K562 (cell line): Measurements from ENCODE around the gene DPP3. TPM values are rescaled to one million over a fixed set of nuclear protein-coding genes. Genes with fewer than 3 reads are reported as not detected.

ENCODE experiments used
- ATAC-seq: fragments of 200-7000 bp; cut with Tn5 transposase; 3 replicates; pipeline ENCODE4 v1.9.1; 2020; ENCODE audit warnings: moderate library complexity
- BruUV-seq: library from RNA; stranded (reverse); fragments of 400-500 nt; replicated peaks from 2 replicates; lab custom pipeline; 2021; lab: Mats Ljungman, UMichigan
- CTCF ChIA-PET: fragments of 300-600 bp; formaldehyde crosslinking; extraction: SDS; loops from one replicate; lab custom pipeline; 2021; ENCODE audit warnings: low intra/inter-chr PET ratio; lab: Yijun Ruan, JAX
- POLR2A ChIA-PET: fragments of 300-600, 350-650 bp; sonication (Branson Sonifier 250); formaldehyde crosslinking; extraction: SDS; loops from one replicate; lab custom pipeline; 2021; ENCODE audit warnings: antibody characterized with exemption, inconsistent platforms; lab: Yijun Ruan, JAX
- DNase-seq, 4 experiments: peaks; one replicate each; pipeline versions ENCODE4 v3.0.0 to v3.0.0-alpha.2; 2011 to 2018; ENCODE audit warnings: low spot score in 3 of 4, mixed read lengths in 3 of 4; ENCODE audit errors: extremely low read depth in 1 of 4
- FAIRE-seq: peaks from 2 replicates; lab custom pipeline; 2011; peaks lifted over from hg19 to GRCh38; lab: Jason Lieb, UNC
- H2AFZ ChIP-seq: 2 replicates; pipeline ENCODE4 v1.6.0; 2011; ENCODE audit warnings: low read depth, low read length, control low read depth, inconsistent platforms
- H3K27ac ChIP-seq: fragments of 200-600 bp; 3 replicates; pipeline ENCODE4 v1.8.0; 2011; ENCODE audit warnings: low read depth, mild to moderate bottlenecking, control low read depth, inconsistent platforms, low read length, moderate library complexity, mixed read lengths; ENCODE audit errors: extremely low read depth
- H3K27me3 ChIP-seq, 2 experiments: fragments of 300-600 bp in 1 of 2; 2 replicates in 1 of 2; 3 replicates in 1 of 2; pipeline versions ENCODE4 v1.6.0 to v1.8.0; 2011; ENCODE audit warnings: inconsistent platforms in 2 of 2, low read length in 2 of 2, mild to moderate bottlenecking in 1 of 2, mixed read lengths in 1 of 2, moderate library complexity in 1 of 2; ENCODE audit not compliant: control insufficient read depth in 2 of 2, insufficient read depth in 2 of 2
- H3K36me3 ChIP-seq: fragments of 300-600 bp; 3 replicates; pipeline ENCODE4 v1.8.0; 2011; ENCODE audit warnings: mild to moderate bottlenecking, low read length, inconsistent platforms; ENCODE audit not compliant: control insufficient read depth, insufficient read depth
- H3K4me1 ChIP-seq, 2 experiments: fragments of 200-600 bp in 1 of 2; replicated peaks in 1 of 2; 2 replicates in 1 of 2; 3 replicates in 1 of 2; pipeline versions ENCODE4 v1.5.1 to v1.8.0; 2011; ENCODE audit warnings: inconsistent platforms in 2 of 2, low read length in 2 of 2, mild to moderate bottlenecking in 1 of 2, mixed read lengths in 1 of 2, moderate library complexity in 1 of 2; ENCODE audit not compliant: control insufficient read depth in 2 of 2, insufficient read depth in 2 of 2
- H3K4me2 ChIP-seq: 2 replicates; pipeline ENCODE4 v1.6.1; 2011; ENCODE audit warnings: low read length, control low read depth, inconsistent platforms, mixed read lengths; ENCODE audit not compliant: insufficient read depth
- H3K4me3 ChIP-seq: fragments of 200-600 bp; sonication (generic), shearing (Covaris generic); 2 replicates; pipeline ENCODE4 v1.5.1; 2016; ENCODE audit warnings: control low read depth, inconsistent platforms
- H3K79me2 ChIP-seq: fragments of 200-600 bp; 3 replicates; pipeline ENCODE4 v1.8.0; 2011; ENCODE audit warnings: low read length, inconsistent platforms; ENCODE audit not compliant: control insufficient read depth, insufficient read depth
- H3K9ac ChIP-seq, 2 experiments: 2 replicates each; pipeline versions ENCODE4 v1.6.0 to v1.6.1; 2011; ENCODE audit warnings: low read depth in 2 of 2, low read length in 2 of 2, control low read depth in 1 of 2, inconsistent platforms in 1 of 2, mild to moderate bottlenecking in 1 of 2, mixed read lengths in 1 of 2; ENCODE audit not compliant: insufficient read depth in 1 of 2
- H3K9me1 ChIP-seq: one replicate; pipeline ENCODE4 v1.6.0; 2011; ENCODE audit warnings: inconsistent platforms, mild to moderate bottlenecking, low read length, moderate library complexity; ENCODE audit not compliant: control insufficient read depth, insufficient read depth
- H3K9me3 ChIP-seq: replicated peaks from 2 replicates; pipeline ENCODE4 v1.5.1; 2011; ENCODE audit warnings: low read depth, low read length, inconsistent platforms; ENCODE audit not compliant: control insufficient read depth, insufficient read depth
- H4K20me1 ChIP-seq: replicated peaks from 2 replicates; pipeline ENCODE4 v1.6.1; 2011; ENCODE audit warnings: low read length, inconsistent platforms, mixed read lengths; ENCODE audit not compliant: control insufficient read depth, insufficient read depth
- CTCF ChIP-seq, 3 experiments: IDR thresholded peaks in 2 of 3; conservative IDR thresholded peaks in 1 of 3; 2 replicates each; pipeline ENCODE4 v1.5.1; 2011 to 2012; ENCODE audit warnings: low read length in 3 of 3, mild to moderate bottlenecking in 3 of 3, control low read depth in 2 of 3, improper control_type of control experiment in 1 of 3, inconsistent platforms in 1 of 3, low read depth in 1 of 3, mixed read lengths in 1 of 3, moderate library complexity in 1 of 3; ENCODE audit not compliant: insufficient read depth in 2 of 3
- SMAD2 ChIP-seq: fragments of 150-350 bp; IDR thresholded peaks from 2 replicates; pipeline ENCODE4 v1.6.1; 2014; ENCODE audit warnings: low read depth, mild to moderate bottlenecking, low read length
- ZBTB7A ChIP-seq: IDR thresholded peaks from 2 replicates; pipeline ENCODE4 v1.6.1; 2011; ENCODE audit warnings: low read depth, mild to moderate bottlenecking, low read length, moderate library complexity, borderline replicate concordance; ENCODE audit not compliant: control insufficient read depth
- ZBTB8A ChIP-seq: fragments of 450-650 bp; IDR thresholded peaks from 2 replicates; pipeline ENCODE4 v1.6.1; 2018; ENCODE audit warnings: mild to moderate bottlenecking, moderate library complexity; ENCODE audit not compliant: partially characterized antibody
- WGBS: fragments of 100-300 bp; shearing (Covaris generic); methylation state at CpG from one replicate; pipeline ENCODE4 v1.1.6; 2016; ENCODE audit warnings: low coverage, mixed read lengths; ENCODE audit not compliant: insufficient coverage; ENCODE audit errors: missing lambda C conversion rate; 5-methylcytosine and 5-hydroxymethylcytosine counted together
- in situ Hi-C: fragments of 300-500 bp; cut with MboI; formaldehyde crosslinking; loops from 4 replicates; pipeline ENCODE4 v1.15.0; 2018; ENCODE audit warnings: inconsistent platforms, mixed read lengths
- intact Hi-C: fragments of 100-400 bp; cut with micrococcal nuclease; formaldehyde crosslinking; loops from 2 replicates; pipeline ENCODE4 v1.14.2; 2022
- polyA plus RNA-seq, 8 experiments: library from polyadenylated mRNA; depleted of rRNA in 4 of 8; stranded (reverse) in 5 of 8; unstranded in 3 of 8; fragments of >200 nt; fragmentation: Nextera tagmentation in 2 of 8; fragmentation: Illumina TruSeq in 1 of 8; extraction: Ambion mirVana in 2 of 8; extraction: Trizol in 1 of 8; gene quantifications; 2 replicates each; pipeline versions ENCODE4 v1.2.1 to v1.2.3, GENCODE V29; 2011 to 2014; ENCODE audit warnings: inconsistent platforms in 1 of 8, missing spikeins in 1 of 8
- total RNA-seq, 7 experiments: library from RNA; depleted of rRNA in 6 of 7; stranded (reverse); fragments of >200 nt in 6 of 7; fragmentation: Illumina TruSeq in 2 of 7; extraction: Trizol in 2 of 7; gene quantifications; 2 replicates each; pipeline versions ENCODE4 v1.2.1 to v1.2.3, GENCODE V29; 2011 to 2021; ENCODE audit warnings: low replicate concordance in 1 of 7

Gene DPP3
- total and polyA plus RNA-seq, 9 of the 15 experiments (the other 6 are each of a cell fraction or from before 2014, with no cell fraction given) = 3.7 to 69.2 (median 43.3) TPM

GRCh38 chr11:66491315-66491935, 11.2 kb downstream of the DPP3 start:
- Histone ChIP-seq H3K4me1 (peaks cover 0 to 30% of the 10 kb centered on the region in 2 experiments; a peak in 3 of 5 replicates), H3K27me3 (no peaks in the 10 kb centered on the region), H3K4me3 (no peak overlapping the region), H3K9me3 (no peaks in the 10 kb centered on the region), H3K79me2 (no peaks in the 10 kb centered on the region), H3K4me2 (no peak overlapping the region), H4K20me1 (0 out of 2 replicates have a peak, but pooled peaks cover 2% of the 10 kb centered on the region), H3K36me3 (peaks cover 59% of the 10 kb centered on the region; the same call in 2 of the 3 replicates), H2AFZ (no peak overlapping the region), H3K9ac (0 out of 4 replicates have a peak overlapping the region, but pooled peaks of 1 of the 2 experiments have one; percentile 54), H3K9me1 (no peaks in the 10 kb centered on the region), H3K27ac (no peak overlapping the region)
- WGBS = 66% methylated on average over 17 of the region's 20 CpGs
- POLR2A ChIA-PET = interaction anchor here (0.6 to 1.8 kb wide), 5 partner anchors 12 to 181 kb away, joined by 3 to 8 read pairs (median 3); partner anchors contain the start of gene DPP3
- CTCF ChIA-PET = no interaction called here
- no peak for TF ChIP-seq ZBTB8A
- peak in 2 of 3 experiments; percentile 34 to 45; a peak in 5 of 6 replicates for TF ChIP-seq CTCF (IDR thresholded peaks at IDR 0.05 in 2 of 3, conservative IDR thresholded peaks at IDR 0.05 in 1 of 3; ENCODE audit: insufficient read depth in 2 of 3, low read depth in 1 of 3, low read length in 3 of 3)
- no peak for TF ChIP-seq SMAD2
- peak; percentile 80 for TF ChIP-seq ZBTB7A
- no TSS peak for BruUV-seq
- no peak for FAIRE-seq
- ATAC-seq = peak; percentile 85
- in situ Hi-C loops (no loop called here), intact Hi-C loops (no loop called here)
- DNase-seq = peak in 2 of 4 experiments; percentile 37 to 41
